ENCODE results near the gene PTGES3. TPM values are rescaled to one million over a fixed set of nuclear protein-coding genes. Genes with fewer than 3 reads are reported as not detected.

Gene PTGES3
- total and polyA plus RNA-seq, 2 of the 8 experiments (the other 6 are each of a cell fraction or from before 2014, with no cell fraction given), result 111 to 464 TPM

DNA sequence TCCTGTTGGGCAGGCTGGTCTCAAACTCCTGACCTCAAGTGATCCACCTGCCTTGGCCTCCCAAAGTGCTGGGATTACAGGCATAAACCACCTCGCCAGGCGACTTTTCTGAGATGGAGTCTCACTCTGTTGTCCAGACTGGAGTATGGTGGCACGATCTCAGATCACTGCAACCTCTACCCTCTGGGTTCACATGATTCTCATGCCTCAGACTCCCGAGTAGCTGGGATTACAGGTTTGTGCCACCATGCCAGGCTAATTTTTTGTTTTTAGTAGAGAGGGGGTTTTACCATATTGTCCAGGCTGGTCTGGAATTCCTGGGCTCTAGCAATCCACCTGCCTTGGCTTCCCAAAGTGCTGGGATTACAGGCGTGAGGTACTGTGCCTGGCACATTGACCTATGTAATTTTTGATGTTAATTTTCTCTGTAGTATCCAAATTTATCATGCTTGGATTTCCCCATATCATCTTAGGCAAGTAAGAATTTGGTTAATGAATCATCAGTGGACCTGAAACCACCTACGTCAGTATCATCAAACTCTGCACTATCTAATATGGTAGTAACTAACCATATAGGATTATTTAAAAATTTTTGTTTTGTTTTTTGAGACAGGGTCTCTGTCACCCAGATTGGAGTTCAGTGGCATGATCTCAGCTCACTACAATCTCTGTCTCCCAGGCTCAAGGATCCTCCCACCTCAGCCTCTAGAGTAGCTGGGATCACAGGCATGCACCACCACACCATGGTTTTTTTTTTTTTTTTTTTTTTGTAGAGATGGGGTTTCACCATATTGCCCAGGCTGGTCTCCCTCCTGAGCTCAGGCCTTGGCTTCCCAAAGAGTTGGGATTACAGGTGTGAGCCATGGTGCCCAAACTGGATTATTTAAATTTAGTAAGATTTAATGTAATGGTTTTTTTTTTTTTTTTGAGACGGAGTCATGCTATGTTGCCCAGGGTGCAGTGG is 30.4 kb downstream of the PTGES3 start:
- Histone ChIP-seq H3K9ac (replicated peaks in 1 of 4; ENCODE audit: extremely low read depth in 1 of 4, low read depth in 3 of 4, low read length in 3 of 4) (no peak overlapping the region), H3K4me3 (ENCODE audit: extremely low read depth in 1 of 4, insufficient read depth in 2 of 4, low read depth in 3 of 4, low read length in 4 of 4) (no peak overlapping the region), H2BK12ac (ENCODE audit: low read depth, low read length) (no peak overlapping the region), H3K18ac (ENCODE audit: extremely low read depth, low read length) (no peak overlapping the region), H3K27ac (ENCODE audit: low read depth, low read length) (no peak overlapping the region), H2BK5ac (ENCODE audit: low read depth, low read length) (no peak overlapping the region), H3K4me2 (ENCODE audit: insufficient read depth in 1 of 2, low read depth in 2 of 2, low read length in 2 of 2) (no peak overlapping the region), H3K79me1 (ENCODE audit: low read depth, low read length) (no peaks in the 10 kb centered on the region), H3K14ac (ENCODE audit: insufficient read length) (no peak overlapping the region), H3K23me2 (ENCODE audit: low read depth, low read length) (no peaks in the 10 kb centered on the region; the same call in 1 of the 2 replicates), H2AK5ac (ENCODE audit: low read depth, low read length) (no peak overlapping the region), H4K8ac (ENCODE audit: extremely low read depth, insufficient read depth, low read length) (no peak overlapping the region), H4K5ac (ENCODE audit: insufficient read length, low read depth, low read length) (no peak overlapping the region), H2BK20ac (ENCODE audit: low read length) (no peak overlapping the region), H3K27me3 (replicated peaks in 1 of 4; ENCODE audit: control insufficient read depth in 3 of 4, extremely low read depth in 1 of 4, insufficient read depth in 3 of 4, low read length in 3 of 4) (no peaks in the 10 kb centered on the region), H2AFZ (ENCODE audit: low read length) (no peak overlapping the region), H3K79me2 (ENCODE audit: control insufficient read depth in 1 of 2, insufficient read depth in 2 of 2, low read length in 2 of 2) (no peaks in the 10 kb centered on the region), H3K23ac (ENCODE audit: insufficient read length) (no peak overlapping the region), H4K91ac (replicated peaks; ENCODE audit: insufficient read length, low read length) (no peak overlapping the region), H3K4ac (replicated peaks; ENCODE audit: insufficient read length, low read depth, low read length) (no peak overlapping the region), H2BK15ac (ENCODE audit: low read length) (no peak overlapping the region), H3K36me3 (ENCODE audit: control insufficient read depth in 2 of 4, insufficient read depth in 4 of 4, low read length in 3 of 4) (no peaks in the 10 kb centered on the region; a peak in 1 of 8 replicates), H4K20me1 (replicated peaks in 1 of 2; ENCODE audit: control insufficient read depth in 1 of 2, insufficient read depth in 2 of 2, low read length in 2 of 2) (no peaks in the 10 kb centered on the region), H3K9me3 (ENCODE audit: insufficient read depth in 2 of 2, low read depth in 1 of 2, low read length in 1 of 2) (peaks cover 10 to 16% of the 10 kb centered on the region in 2 experiments; a peak in 3 of 4 replicates), H2BK120ac (replicated peaks; ENCODE audit: low read depth, low read length) (no peak overlapping the region), H3K56ac (replicated peaks; ENCODE audit: insufficient read length, low read depth, low read length) (no peak overlapping the region), H3K4me1 (replicated peaks in 1 of 4; ENCODE audit: control insufficient read depth in 3 of 4, insufficient read depth in 4 of 4, low read length in 3 of 4) (no peaks in the 10 kb centered on the region)
- ChIA-PET POLR2A (ENCODE audit: partially characterized antibody) (interaction anchor here (0.7 to 13.1 kb wide), 12 partner anchors 10 to 68 kb away, joined by 3 to 130 read pairs (median 4); partner anchors contain the start of genes ATP5F1B, NACA and PTGES3), CTCF (ENCODE audit: partially characterized antibody) (interaction anchor here (0.7 kb wide), 1 partner anchor 11 kb away, joined by 3 read pairs; no protein-coding TSS in a partner anchor)
- FAIRE-seq (no peak), DNase-seq (ENCODE audit: low read depth in 1 of 2, low spot score in 2 of 2) (no peak)
- 98% methylated on average over 7 of the region's 7 CpGs; no CpG with 5 or more reads in 1 of the 2 experiments for WGBS, 2 experiments (ENCODE audit: extremely low coverage in 1 of 2, insufficient coverage in 1 of 2, insufficient read length in 1 of 2, insufficient replicate concordance in 2 of 2, low coverage in 1 of 2, low lambda C conversion rate in 2 of 2, missing lambda C conversion rate in 1 of 2)
- TF ChIP-seq KDM5A (IDR thresholded peaks at IDR 0.05; ENCODE audit: low read length) (no peak), GTF2F1 (IDR thresholded peaks at IDR 0.05; ENCODE audit: borderline replicate concordance, low read depth, low read length) (no peak), BACH1 (IDR thresholded peaks at IDR 0.05; ENCODE audit: low read length) (no peak), KDM4A (IDR thresholded peaks at IDR 0.05; ENCODE audit: low read depth, low read length, severe bottlenecking) (no peak), CTBP2 (IDR thresholded peaks at IDR 0.05; ENCODE audit: borderline replicate concordance, insufficient read depth, insufficient read length, low read length) (no peak), TAF1 (IDR thresholded peaks at IDR 0.05; ENCODE audit: low read depth, low read length) (no peak), EGR1 (IDR thresholded peaks at IDR 0.05; ENCODE audit: borderline replicate concordance, low read depth, low read length) (no peak), HDAC6 (IDR thresholded peaks at IDR 0.05; ENCODE audit: low read depth, low read length) (no peak)
